T-helper 9 cell (primary cell): ENCODE results near the gene GPX2.

Experiments used
- DNase-seq: peaks from one replicate; pipeline ENCODE4 v3.0.0-alpha.2; 2020

GPX2 gene

GRCh38 chr14:64912261-64912660, 30.3 kb downstream of the GPX2 start:
- no peak for DNase-seq

DNA sequence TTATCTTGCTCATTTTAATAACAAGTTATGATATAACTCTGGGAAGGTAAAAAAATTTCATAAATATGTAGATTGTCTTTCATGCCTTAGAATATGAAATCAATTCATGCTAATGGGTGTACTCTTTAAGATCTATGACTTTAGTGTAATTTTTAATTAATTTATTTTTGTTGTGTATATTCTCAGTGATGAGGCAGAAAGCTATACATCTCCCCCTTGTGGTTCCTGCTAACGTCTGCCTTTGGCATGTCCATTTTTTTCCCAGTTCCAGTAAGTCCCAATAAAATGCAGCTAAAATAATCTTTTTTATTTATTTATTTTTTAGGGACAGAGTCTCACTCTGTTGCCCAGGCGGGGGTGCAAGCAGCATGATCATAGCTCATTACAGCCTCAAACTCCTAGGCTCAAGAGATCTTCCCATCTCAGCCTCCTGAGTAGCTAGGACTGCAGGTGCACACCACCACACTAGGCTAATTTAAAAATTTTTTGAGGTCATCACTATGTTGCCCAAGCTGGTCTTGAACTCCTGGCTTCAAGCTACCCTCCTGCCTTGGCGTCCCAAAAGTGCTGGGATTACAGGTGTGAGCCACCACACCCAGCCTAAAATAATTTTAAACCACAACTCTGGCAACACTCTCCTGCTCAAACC, 31.6 kb downstream of the GPX2 start:
- DNase-seq: no peak

GRCh38 chr14:64906022-64906421, 36.5 kb downstream of the GPX2 start:
- no peak for DNase-seq

- no peak for DNase-seq
Measured at GRCh38 chr14:64899958-64900357, 42.6 kb downstream of the GPX2 start.

- DNase-seq: peak; percentile 5
Measured at GRCh38 chr14:64891839-64892375, 50.6 kb downstream of the GPX2 start.

DNA sequence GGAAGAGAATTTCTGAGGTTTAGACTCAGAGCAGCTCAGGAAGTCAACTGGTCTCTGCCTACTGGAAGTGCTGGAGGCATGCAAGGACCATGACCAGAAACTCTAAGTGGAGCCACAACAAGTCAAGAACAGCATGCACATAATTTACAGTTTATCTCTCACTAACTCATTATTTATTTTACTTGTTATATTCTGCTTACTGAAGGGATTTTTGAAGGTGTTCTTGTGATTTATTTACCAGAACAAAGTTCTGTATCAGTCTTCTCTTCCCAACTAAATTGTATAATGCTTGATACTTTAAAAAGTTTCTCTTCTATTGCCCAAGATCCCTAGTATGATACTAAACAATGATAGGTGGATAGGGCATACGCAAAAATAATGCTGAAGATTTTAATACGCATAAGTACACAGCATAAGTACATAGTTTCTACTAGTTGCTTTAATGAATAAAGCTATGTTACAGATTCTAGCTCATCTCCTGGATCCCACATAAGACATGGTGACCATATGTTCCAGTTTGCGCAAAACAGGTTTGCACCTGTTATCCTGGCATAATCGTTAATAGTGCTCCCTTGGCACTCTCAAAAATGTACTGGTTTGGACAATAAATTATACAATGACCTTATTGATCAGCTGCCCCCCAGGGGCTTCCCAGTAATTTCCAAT, 51.2 kb downstream of the GPX2 start:
- no peak for DNase-seq

DNA sequence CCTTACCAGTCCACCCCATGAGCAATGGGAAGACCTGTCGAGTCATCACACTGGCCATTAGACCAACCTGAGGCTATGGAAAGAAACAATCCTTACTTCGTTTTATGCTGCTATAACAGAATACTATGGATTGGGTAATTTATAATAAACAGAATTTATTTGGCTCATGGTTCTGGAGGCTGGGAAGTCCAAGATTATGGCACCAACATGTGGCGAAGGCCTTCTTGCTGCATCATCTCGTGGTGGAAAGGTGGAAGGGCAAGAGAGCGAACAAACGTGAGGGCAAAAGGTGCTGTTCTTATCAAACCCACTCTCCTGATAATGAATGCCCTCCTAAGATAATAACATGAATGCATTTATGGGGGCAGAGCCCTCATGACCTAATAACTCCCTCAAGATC, 53.2 kb downstream of the GPX2 start:
- no peak for DNase-seq
